ENCODE data around the gene CPSF3.

- TF ChIP-seq SP1 (IDR thresholded peaks at IDR 0.05; ENCODE audit: low read depth) (no peak), POLR2A (IDR thresholded peaks at IDR 0.05; ENCODE audit: borderline replicate concordance, extremely low read depth, insufficient read depth, insufficient read length) (no peak), ZBTB33 (IDR thresholded peaks at IDR 0.05; ENCODE audit: extremely low read depth, insufficient replicate concordance, low read length) (no peak), CTCF (IDR thresholded peaks at IDR 0.05 in 2 of 3, conservative IDR thresholded peaks at IDR 0.05 in 1 of 3; ENCODE audit: borderline replicate concordance in 1 of 3, insufficient read depth in 1 of 3, low read depth in 2 of 3, low read length in 2 of 3) (no peak), ZNF274 (IDR thresholded peaks at IDR 0.05; ENCODE audit: low read depth, low read length) (no peak), SIN3A (IDR thresholded peaks at IDR 0.05; ENCODE audit: low read depth) (no peak), RAD21 (IDR thresholded peaks at IDR 0.05; ENCODE audit: low read depth) (no peak), REST (IDR thresholded peaks at IDR 0.05; ENCODE audit: low read depth) (no peak), POLR2AphosphoS5 (IDR thresholded peaks at IDR 0.05; ENCODE audit: low read depth, low read length) (no peak), TCF7L2 (IDR thresholded peaks at IDR 0.05; ENCODE audit: borderline replicate concordance, extremely low read depth, insufficient read depth, insufficient read length) (no peak), JUND (IDR thresholded peaks at IDR 0.05) (no peak)
- TF ChIP-seq, protein P1, sequence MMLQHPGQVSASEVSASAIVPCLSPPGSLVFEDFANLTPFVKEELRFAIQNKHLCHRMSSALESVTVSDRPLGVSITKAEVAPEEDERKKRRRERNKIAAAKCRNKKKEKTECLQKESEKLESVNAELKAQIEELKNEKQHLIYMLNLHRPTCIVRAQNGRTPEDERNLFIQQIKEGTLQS (IDR thresholded peaks at IDR 0.05) = no peak
- TF ChIP-seq, protein P2, sequence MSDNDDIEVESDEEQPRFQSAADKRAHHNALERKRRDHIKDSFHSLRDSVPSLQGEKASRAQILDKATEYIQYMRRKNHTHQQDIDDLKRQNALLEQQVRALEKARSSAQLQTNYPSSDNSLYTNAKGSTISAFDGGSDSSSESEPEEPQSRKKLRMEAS (IDR thresholded peaks at IDR 0.05) = no peak
Measured at GRCh38 chr2:9388199-9388681, 35.2 kb upstream of the CPSF3 start.

Measured in HCT116 (cell line).